HepG2 (cell line): ENCODE results near the gene TRPV2. TPM values are rescaled to one million over a fixed set of nuclear protein-coding genes. Genes with fewer than 3 reads are reported as not detected.

Experiments used
- BRD4 ChIP-seq: sonication (generic); formaldehyde crosslinking; IDR thresholded peaks from 2 replicates; pipeline ENCODE4 v1.4.0; 2020; ENCODE audit warnings: missing genetic modification reagents
- CCAR2 ChIP-seq: fragments of 200-400 bp; formaldehyde crosslinking; optimal IDR thresholded peaks from 2 replicates; pipeline ENCODE3; 2018; ENCODE audit warnings: low read depth, mild to moderate bottlenecking, low read length, moderate library complexity
- ELF4 ChIP-seq: sonication (generic); formaldehyde crosslinking; IDR thresholded peaks from 2 replicates; pipeline ENCODE4 v1.5.0; 2020; ENCODE audit warnings: missing genetic modification reagents, mild to moderate bottlenecking, moderate library complexity, borderline replicate concordance
- ERF ChIP-seq: IDR thresholded peaks from 2 replicates; pipeline ENCODE4 v1.6.1; 2018; ENCODE audit warnings: missing biosample characterization, missing genetic modification reagents
- EZH2 ChIP-seq: conservative IDR thresholded peaks from 2 replicates; pipeline ENCODE4 v1.6.1; 2012; ENCODE audit warnings: mild to moderate bottlenecking, low read depth, low read length, moderate library complexity
- FUBP1 ChIP-seq: sonication (generic); formaldehyde crosslinking; IDR thresholded peaks from 2 replicates; pipeline ENCODE4 v1.5.1; 2020; ENCODE audit warnings: missing genetic modification reagents, mild to moderate bottlenecking, borderline replicate concordance
- GFI1 ChIP-seq: sonication (generic); formaldehyde crosslinking; IDR thresholded peaks from 2 replicates; pipeline ENCODE4 v1.5.0; 2020; ENCODE audit warnings: missing genetic modification reagents, mild to moderate bottlenecking, borderline replicate concordance
- GLMP ChIP-seq: sonication (generic); formaldehyde crosslinking; IDR thresholded peaks from 2 replicates; pipeline ENCODE4 v1.9.0; 2021; ENCODE audit warnings: missing genetic modification reagents, mild to moderate bottlenecking, borderline replicate concordance
- HMGA1 ChIP-seq: sonication (generic); formaldehyde crosslinking; conservative IDR thresholded peaks from 2 replicates; pipeline ENCODE4 v1.4.0; 2020; ENCODE audit warnings: missing genetic modification reagents
- IKZF4 ChIP-seq: sonication (generic); formaldehyde crosslinking; IDR thresholded peaks from 2 replicates; pipeline ENCODE4 v1.5.1; 2020; ENCODE audit warnings: borderline replicate concordance, mild to moderate bottlenecking, low read depth, missing genetic modification reagents; ENCODE audit errors: not compliant biosample characterization
- KDM6A ChIP-seq: IDR thresholded peaks from 2 replicates; pipeline ENCODE4 v1.6.1; 2016; ENCODE audit warnings: low read depth
- KLF16 ChIP-seq, 2 experiments: sonication (generic) in 1 of 2; formaldehyde crosslinking in 1 of 2; IDR thresholded peaks; 2 replicates each; pipeline versions ENCODE4 v1.6.1 to v1.8.0; 2016 to 2023; ENCODE audit warnings: missing genetic modification reagents in 2 of 2, missing compliant biosample characterization in 1 of 2
- NFE2L2 ChIP-seq: fragments of 150-350 bp; IDR thresholded peaks from 2 replicates; pipeline ENCODE4 v1.6.1; 2014; ENCODE audit warnings: low read length
- NKX3-1 ChIP-seq: sonication (generic); formaldehyde crosslinking; IDR thresholded peaks from 2 replicates; pipeline ENCODE4 v1.5.0; 2020; ENCODE audit warnings: missing genetic modification reagents
- NR1H2 ChIP-seq: sonication (generic); formaldehyde crosslinking; IDR thresholded peaks from 2 replicates; pipeline ENCODE4 v1.8.1; 2022; ENCODE audit warnings: low read depth, missing genetic modification reagents, borderline replicate concordance
- NR3C1 ChIP-seq: sonication (generic); formaldehyde crosslinking; IDR thresholded peaks from 2 replicates; pipeline ENCODE4 v1.4.0; 2020; ENCODE audit warnings: missing genetic modification reagents
- SP140L ChIP-seq: sonication (generic); formaldehyde crosslinking; IDR thresholded peaks from 2 replicates; pipeline ENCODE4 v1.4.0; 2020; ENCODE audit warnings: missing genetic modification reagents, borderline replicate concordance
- TRIM24 ChIP-seq: sonication (generic); formaldehyde crosslinking; IDR thresholded peaks from 2 replicates; pipeline ENCODE4 v1.8.0; 2022; ENCODE audit warnings: mild to moderate bottlenecking, missing genetic modification reagents
- ZFP41 ChIP-seq: sonication (generic); formaldehyde crosslinking; IDR thresholded peaks from 2 replicates; pipeline ENCODE4 v1.4.0; 2020; ENCODE audit warnings: mild to moderate bottlenecking, missing genetic modification reagents, borderline replicate concordance
- ZNF180 ChIP-seq: sonication (generic); formaldehyde crosslinking; IDR thresholded peaks from 2 replicates; pipeline ENCODE4 v1.4.0; 2020; ENCODE audit warnings: low read depth, missing genetic modification reagents, borderline replicate concordance
- ZNF280D ChIP-seq: sonication (generic); formaldehyde crosslinking; IDR thresholded peaks from 2 replicates; pipeline ENCODE4 v1.5.1; 2020; ENCODE audit warnings: mild to moderate bottlenecking, missing genetic modification reagents
- ZNF383 ChIP-seq: sonication (generic); formaldehyde crosslinking; IDR thresholded peaks from 2 replicates; pipeline ENCODE4 v1.4.0; 2020; ENCODE audit warnings: missing genetic modification reagents, mild to moderate bottlenecking, borderline replicate concordance
- ZNF496 ChIP-seq: sonication (generic); formaldehyde crosslinking; IDR thresholded peaks from 2 replicates; pipeline ENCODE4 v1.8.1; 2023; ENCODE audit warnings: mild to moderate bottlenecking, moderate library complexity, missing genetic modification reagents; ENCODE audit not compliant: insufficient replicate concordance
- ZNF550 ChIP-seq: sonication (generic); formaldehyde crosslinking; IDR thresholded peaks from 2 replicates; pipeline ENCODE4 v1.4.0; 2020; ENCODE audit warnings: mild to moderate bottlenecking, missing genetic modification reagents, borderline replicate concordance
- polyA plus RNA-seq, 8 experiments: library from polyadenylated mRNA; depleted of rRNA in 3 of 8; stranded (reverse) in 7 of 8; unstranded in 1 of 8; fragments of >200 nt; fragmentation: Illumina TruSeq in 4 of 8; extraction: Trizol in 4 of 8; gene quantifications; 2 replicates each; pipeline versions ENCODE4 v1.2.1 to v1.2.3, GENCODE V29; 2011 to 2016; ENCODE audit warnings: low read depth in 4 of 8, missing spikeins in 1 of 8, mixed read lengths in 1 of 8; ENCODE audit not compliant: insufficient read depth in 1 of 8
- total RNA-seq, 5 experiments: library from RNA; depleted of rRNA; stranded (reverse); fragments of >200 nt; fragmentation: Illumina TruSeq; extraction: Trizol; gene quantifications; 2 replicates each; pipeline ENCODE4 v1.2.3, GENCODE V29; 2016; ENCODE audit warnings: low read depth in 1 of 5

TRPV2 gene
- total and polyA plus RNA-seq, 2 of the 13 experiments (the other 11 are each of a cell fraction or from before 2014, with no cell fraction given), result 13.6 to 21.3 TPM

- no peak for TF ChIP-seq ZNF280D (CRISPR knock-in tag)
- TF ChIP-seq ELF4 (CRISPR knock-in tag), result no peak
- no peak for TF ChIP-seq ZNF383
- TF ChIP-seq NKX3-1 (CRISPR knock-in tag), result no peak
- no peak for TF ChIP-seq ZNF496 (CRISPR knock-in tag)
- peak; percentile 59; the same call in 1 of the 2 replicates for TF ChIP-seq ERF (CRISPR knock-in tag)
- TF ChIP-seq HMGA1 (CRISPR knock-in tag), result no peak
- no peak for TF ChIP-seq ZNF550
- TF ChIP-seq IKZF4 (CRISPR knock-in tag), result no peak
- TF ChIP-seq NFE2L2, result no peak
- no peak for TF ChIP-seq ZNF180
- no peak for TF ChIP-seq ZFP41
- no peak for TF ChIP-seq EZH2
- no peak for TF ChIP-seq TRIM24 (CRISPR knock-in tag)
- TF ChIP-seq FUBP1 (CRISPR knock-in tag), result no peak
- no peak for TF ChIP-seq GLMP (CRISPR knock-in tag)
- peak; percentile 51; the same call in 1 of the 2 replicates for TF ChIP-seq BRD4 (CRISPR knock-in tag)
- no peak for TF ChIP-seq NR1H2
- TF ChIP-seq GFI1, result peak; percentile 73; the same call in 1 of the 2 replicates
- TF ChIP-seq CCAR2, result peak; percentile 69
- TF ChIP-seq KDM6A (CRISPR knock-in tag), result no peak
- TF ChIP-seq NR3C1 (CRISPR knock-in tag), result no peak
- TF ChIP-seq SP140L (CRISPR knock-in tag), result no peak
- peak in 1 of 2 experiments; percentile 87; a peak in 2 of 4 replicates for TF ChIP-seq KLF16 (CRISPR knock-in tag; IDR thresholded peaks at IDR 0.05)
These were observed 34.5 kb upstream of the TRPV2 start, which contains the start of gene UBB (continued) for GRCh38 chr17:16380640-16381495.
